Fibroblast of pulmonary artery (primary cell): ENCODE data around the gene VCL.
A peak's percentile ranks its signal among the peaks of the same experiment; 100 is the strongest.

Source experiments
- DNase-seq: peaks from one replicate; pipeline ENCODE4 v3.0.0-alpha.2; 2010; ENCODE audit warnings: low read depth
- H3K4me3 ChIP-seq: replicated peaks from 2 replicates; pipeline ENCODE4 v1.5.1; 2011; ENCODE audit warnings: low read depth, mild to moderate bottlenecking, control low read depth, low read length, moderate library complexity
- TF ChIP-seq, protein P1 (sequence below): IDR thresholded peaks from 2 replicates; pipeline ENCODE4 v1.5.1; 2011; ENCODE audit warnings: mild to moderate bottlenecking, control low read depth, low read length, inconsistent platforms; ENCODE audit errors: missing control alignments

The VCL gene

DNA sequence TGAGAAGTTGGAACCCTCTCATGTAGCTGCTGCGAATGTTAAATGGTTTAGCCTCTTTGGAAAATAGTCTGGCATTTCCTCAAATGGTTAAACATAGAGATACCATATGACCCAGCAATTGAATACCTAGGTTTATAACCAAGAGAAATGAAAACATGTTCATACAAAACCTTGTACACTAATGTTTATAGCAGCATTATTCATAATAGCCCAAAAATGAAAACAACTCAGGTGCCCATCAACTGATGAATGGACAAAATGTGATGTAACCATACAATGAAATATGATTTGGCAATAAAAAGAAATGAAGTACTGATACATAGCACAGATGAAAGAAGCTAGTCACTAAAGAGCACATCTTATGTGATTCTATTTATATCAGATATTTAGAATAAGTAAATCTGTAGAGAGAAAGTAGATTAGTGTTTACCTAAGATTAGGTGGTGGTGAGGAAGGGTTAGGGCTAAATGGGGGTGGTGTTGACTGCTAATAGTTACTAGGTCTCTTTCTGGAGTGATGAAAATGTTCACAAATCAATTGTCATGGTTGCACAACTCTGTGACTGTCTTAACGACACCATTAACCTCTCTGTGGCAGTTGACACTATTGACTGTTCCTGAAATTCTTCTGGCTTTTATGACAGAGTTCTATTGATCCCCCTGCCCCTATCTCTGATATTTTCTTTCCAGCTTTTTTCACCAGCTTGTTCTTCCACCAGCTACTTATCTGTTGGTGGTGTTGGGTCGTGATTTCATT lies 35.2 kb downstream of the VCL start:
- H3K4me3 ChIP-seq, result no peak overlapping the region
- no peak for DNase-seq
- TF ChIP-seq, protein P1, sequence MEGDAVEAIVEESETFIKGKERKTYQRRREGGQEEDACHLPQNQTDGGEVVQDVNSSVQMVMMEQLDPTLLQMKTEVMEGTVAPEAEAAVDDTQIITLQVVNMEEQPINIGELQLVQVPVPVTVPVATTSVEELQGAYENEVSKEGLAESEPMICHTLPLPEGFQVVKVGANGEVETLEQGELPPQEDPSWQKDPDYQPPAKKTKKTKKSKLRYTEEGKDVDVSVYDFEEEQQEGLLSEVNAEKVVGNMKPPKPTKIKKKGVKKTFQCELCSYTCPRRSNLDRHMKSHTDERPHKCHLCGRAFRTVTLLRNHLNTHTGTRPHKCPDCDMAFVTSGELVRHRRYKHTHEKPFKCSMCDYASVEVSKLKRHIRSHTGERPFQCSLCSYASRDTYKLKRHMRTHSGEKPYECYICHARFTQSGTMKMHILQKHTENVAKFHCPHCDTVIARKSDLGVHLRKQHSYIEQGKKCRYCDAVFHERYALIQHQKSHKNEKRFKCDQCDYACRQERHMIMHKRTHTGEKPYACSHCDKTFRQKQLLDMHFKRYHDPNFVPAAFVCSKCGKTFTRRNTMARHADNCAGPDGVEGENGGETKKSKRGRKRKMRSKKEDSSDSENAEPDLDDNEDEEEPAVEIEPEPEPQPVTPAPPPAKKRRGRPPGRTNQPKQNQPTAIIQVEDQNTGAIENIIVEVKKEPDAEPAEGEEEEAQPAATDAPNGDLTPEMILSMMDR, result no peak

GRCh38 chr10:74033702-74034101 lies 35.8 kb downstream of the VCL start:
- no peak overlapping the region for H3K4me3 ChIP-seq
- no peak for DNase-seq
- TF ChIP-seq, protein P1, result no peak

GRCh38 chr10:74034301-74034700 lies 36.4 kb downstream of the VCL start:
- TF ChIP-seq, protein P1, result no peak
- no peak for DNase-seq
- H3K4me3 ChIP-seq, result no peak overlapping the region

DNA sequence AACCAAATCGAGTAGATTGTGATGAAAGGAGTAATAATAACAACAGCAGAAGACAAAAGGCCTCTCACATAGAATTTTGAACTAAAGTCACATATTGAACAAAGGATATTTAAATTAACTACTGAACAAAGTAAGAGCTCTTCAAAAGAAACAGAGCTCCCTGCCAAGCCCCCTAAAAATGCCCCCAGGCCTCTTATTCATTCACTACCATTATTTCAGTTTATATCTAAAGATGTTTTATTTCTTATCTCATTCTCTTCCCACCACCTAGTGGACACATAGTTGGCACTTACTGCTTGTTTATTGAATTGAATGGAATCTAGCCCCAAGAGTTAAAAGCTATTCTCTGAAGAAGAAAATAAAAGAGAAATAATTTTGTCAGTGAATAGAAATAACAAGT lies 37.4 kb downstream of the VCL start:
- no peak overlapping the region for H3K4me3 ChIP-seq
- no peak for DNase-seq
- TF ChIP-seq, protein P1, result peak; percentile 31

GRCh38 chr10:74036474-74036873 lies 38.6 kb downstream of the VCL start:
- no peak for DNase-seq
- TF ChIP-seq, protein P1, result no peak
- no peak overlapping the region for H3K4me3 ChIP-seq

DNA sequence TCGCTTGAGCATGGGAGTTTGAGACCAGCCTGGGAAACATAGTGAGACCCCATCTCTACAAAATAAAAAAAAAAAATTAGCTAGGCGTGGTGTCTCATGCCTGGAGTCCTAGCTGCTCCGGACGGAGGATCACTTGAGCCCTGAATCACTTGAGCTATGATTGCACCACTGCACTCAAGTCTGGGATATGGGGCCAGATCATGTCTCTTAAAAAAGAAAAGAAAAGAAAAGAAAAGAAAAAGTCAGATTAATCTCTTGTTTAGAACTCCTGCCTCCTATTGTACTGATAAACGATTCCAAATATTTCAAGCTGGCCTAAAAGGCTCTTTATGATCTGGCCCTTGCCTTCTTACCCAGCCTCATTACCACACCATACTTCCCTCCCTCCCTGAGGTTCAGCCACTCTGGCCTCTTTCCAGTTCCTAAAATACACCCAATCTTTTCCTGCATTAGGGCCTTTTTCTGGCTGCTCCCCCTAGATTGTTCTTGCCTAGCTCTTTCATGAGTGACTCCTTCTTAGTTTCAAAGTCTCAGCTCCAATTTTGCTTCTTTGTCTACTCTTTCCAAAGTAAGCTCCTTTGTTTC lies 41.7 kb downstream of the VCL start:
- peak; percentile 83 for DNase-seq
- no peak overlapping the region for H3K4me3 ChIP-seq
- TF ChIP-seq, protein P1, result no peak
